COLO829 (cell line): ENCODE results near the gene RNASEH2B.

Experiments used
- DNase-seq: peaks from one replicate; pipeline ENCODE4 v3.0.0; 2012; ENCODE audit warnings: low spot score

RNASEH2B gene, protein sequence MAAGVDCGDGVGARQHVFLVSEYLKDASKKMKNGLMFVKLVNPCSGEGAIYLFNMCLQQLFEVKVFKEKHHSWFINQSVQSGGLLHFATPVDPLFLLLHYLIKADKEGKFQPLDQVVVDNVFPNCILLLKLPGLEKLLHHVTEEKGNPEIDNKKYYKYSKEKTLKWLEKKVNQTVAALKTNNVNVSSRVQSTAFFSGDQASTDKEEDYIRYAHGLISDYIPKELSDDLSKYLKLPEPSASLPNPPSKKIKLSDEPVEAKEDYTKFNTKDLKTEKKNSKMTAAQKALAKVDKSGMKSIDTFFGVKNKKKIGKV

GRCh38 chr13:50909605-50910484 is at the start of gene RNASEH2B:
RNASEH2B (plus strand) TSS chr13:50909791; CDS start chr13:50910077, 286 bp downstream.
- peak; percentile 22 for DNase-seq

DNA sequence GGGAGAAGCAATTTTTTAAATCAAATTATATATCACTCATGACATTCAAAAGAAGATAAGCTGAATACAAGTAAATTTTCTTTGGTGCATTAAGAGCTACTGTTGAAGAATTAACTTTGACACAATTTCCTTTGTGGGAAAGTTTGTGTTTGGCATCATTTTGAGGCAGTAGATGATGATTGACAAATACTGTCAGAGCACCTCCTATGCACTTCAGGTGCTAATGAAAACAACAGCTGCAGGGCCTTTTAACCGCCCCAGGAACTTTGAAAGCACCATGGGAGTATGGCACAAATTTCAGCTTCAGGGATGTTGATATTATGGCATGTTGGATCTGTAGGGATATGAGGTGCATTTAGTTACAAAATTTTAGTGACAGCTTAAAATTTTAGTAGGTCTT is 45.1 kb upstream of the RNASEH2B start:
- no peak for DNase-seq

DNA sequence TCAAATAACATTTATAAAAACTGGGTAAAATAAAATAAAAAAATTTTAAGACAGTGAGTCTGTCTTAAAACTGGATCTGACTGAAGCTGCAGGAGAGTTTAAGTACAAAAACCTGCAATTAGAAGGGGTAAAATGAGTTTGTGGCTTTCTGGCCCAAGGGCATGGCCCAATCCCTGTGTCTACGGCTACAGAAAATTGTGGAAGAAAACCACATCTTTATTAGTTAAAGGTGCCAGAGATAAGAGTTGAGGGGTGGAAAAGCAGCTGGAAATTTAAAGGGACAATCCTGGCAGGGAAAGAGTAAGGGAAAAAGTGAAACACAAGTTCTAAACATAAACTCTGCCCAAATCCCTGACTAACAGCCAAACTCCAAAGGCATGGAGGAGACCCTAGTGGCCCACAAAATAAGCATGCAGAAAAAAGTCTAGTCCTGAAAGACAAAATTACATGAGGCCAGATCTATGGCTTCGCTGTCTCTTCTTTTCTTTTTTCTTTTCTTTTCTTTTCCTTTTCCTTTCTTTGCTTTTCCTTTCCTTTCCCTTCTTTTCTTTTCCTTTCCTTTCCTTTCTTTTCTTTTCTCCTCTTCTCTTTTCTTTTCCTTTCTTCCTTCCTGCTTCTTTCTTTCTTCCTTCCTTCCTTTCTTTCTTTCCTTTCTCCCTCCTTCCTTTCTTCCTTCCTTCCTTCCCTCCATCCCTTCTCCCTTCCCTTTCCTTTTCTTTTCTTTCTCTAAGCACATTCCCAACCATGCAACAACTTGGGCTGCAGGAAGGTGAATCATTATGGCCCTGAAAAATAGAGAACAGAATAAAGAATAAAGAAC is 42.6 kb upstream of the RNASEH2B start:
- DNase-seq, result no peak

- no peak for DNase-seq
These were observed 42.0 kb upstream of the RNASEH2B start for GRCh38 chr13:50867637-50867945.

- DNase-seq, result no peak
These were observed 38.2 kb upstream of the RNASEH2B start for GRCh38 chr13:50871405-50871804.

GRCh38 chr13:50873467-50873866 is 36.1 kb upstream of the RNASEH2B start:
- DNase-seq, result no peak

GRCh38 chr13:50873991-50874390 is 35.6 kb upstream of the RNASEH2B start:
- DNase-seq, result no peak

GRCh38 chr13:50882816-50883435 is 26.7 kb upstream of the RNASEH2B start:
- DNase-seq, result no peak

GRCh38 chr13:50883728-50884127 is 25.9 kb upstream of the RNASEH2B start:
- DNase-seq, result no peak

GRCh38 chr13:50884265-50884664 is 25.3 kb upstream of the RNASEH2B start:
- no peak for DNase-seq

DNA sequence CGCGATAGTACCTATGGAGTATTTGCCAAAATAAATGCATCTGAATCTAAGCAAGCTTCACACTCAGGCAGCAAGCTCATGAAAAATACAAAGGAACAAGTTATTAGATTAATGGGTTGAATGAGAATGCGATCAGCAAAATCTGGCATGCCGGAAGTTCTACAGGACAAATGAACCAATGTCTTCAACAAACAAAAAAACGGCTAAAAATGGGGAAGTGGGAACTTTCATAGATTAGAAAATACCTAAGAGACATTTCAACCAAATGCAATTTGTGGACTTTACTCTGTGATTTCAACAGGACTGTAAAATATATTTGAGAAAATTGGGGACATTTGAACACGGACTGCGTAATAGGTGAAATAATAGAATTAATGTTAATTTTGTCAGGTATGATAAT is 22.4 kb upstream of the RNASEH2B start:
- DNase-seq, result no peak

DNA sequence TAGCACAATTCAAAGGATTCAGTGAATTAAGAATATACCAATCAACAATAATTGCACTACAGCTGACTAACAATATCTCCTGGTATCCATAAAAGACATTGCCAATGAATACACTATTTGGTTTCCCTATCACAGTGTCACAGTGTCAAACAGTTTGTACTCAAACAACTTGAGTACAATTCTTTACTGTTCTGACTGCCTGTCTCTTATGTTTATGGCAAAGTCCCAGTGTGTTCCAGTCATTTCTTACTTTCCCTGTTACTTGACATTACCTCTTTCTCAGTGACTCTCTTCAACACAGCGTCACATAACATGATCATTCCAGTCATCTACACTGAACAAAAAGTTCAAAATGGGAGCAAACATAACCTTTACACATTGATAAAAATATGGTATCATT is 21.2 kb upstream of the RNASEH2B start:
- no peak for DNase-seq

GRCh38 chr13:50889317-50889716 is 20.3 kb upstream of the RNASEH2B start:
- no peak for DNase-seq

- DNase-seq, result no peak
These were observed 18.4 kb upstream of the RNASEH2B start for GRCh38 chr13:50891206-50891605.

- no peak for DNase-seq
These were observed 17.2 kb upstream of the RNASEH2B start for GRCh38 chr13:50892210-50892944.

- no peak for DNase-seq
These were observed 16.3 kb upstream of the RNASEH2B start for GRCh38 chr13:50893211-50893852.

GRCh38 chr13:50894012-50894411 is 15.6 kb upstream of the RNASEH2B start:
- DNase-seq, result no peak

DNA sequence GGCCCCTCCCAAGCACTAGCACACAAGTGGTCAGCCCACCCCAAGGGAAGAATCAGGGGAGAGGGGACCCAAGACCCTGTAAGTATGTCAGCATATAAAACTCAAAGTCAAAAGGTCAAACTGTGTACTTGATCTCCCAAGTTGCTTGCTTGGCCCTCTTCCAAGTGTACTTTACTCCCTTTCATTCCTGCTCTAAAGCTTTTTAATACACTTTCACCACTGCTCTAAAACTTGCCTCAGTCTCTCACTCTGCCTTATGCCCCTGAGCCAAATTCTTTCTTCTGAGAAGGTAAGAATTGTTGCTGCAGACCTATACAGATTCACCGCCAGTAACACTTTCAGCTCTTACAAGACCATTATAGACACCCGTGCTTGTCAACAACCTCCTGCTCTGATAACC is 15.1 kb upstream of the RNASEH2B start:
- DNase-seq, result no peak

DNA sequence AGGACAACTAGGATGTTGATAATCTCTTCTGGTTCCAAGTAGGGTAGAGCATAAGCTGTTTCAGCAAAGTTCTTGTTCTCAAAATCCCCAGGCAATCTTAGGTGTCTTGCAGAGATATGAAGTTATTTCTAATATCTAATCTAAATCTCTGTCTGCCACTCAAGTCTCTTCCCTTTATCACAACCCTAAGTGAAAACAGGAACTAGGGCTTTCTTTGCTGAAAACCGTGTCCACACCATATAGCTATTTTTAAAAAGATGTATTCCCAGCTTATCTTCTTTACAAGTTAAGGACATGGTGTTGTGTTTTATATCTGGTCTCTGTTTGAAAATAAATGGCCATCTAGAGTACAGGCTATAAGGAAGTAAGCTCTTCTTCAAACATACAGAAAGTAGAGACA is 11.3 kb upstream of the RNASEH2B start:
- DNase-seq, result no peak

DNA sequence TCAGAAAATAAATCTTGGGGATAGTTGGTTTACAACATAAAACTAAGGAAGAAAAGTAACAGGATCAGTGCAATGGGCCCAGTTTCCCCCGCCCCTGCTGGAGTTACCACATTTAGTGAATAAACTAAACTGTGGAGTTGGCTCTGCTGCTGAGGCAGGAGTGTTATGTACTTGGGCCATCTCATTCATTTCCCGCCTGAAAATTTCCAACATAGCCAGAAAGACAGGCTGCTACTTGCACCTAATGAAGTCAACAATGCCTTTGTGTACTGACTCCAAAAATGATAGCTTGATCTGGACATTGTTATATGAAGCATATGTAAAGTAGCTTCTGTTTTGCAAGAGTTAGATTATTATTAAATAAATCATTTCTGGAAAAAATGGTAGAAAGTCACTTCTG is 7.9 kb upstream of the RNASEH2B start:
- no peak for DNase-seq

DNA sequence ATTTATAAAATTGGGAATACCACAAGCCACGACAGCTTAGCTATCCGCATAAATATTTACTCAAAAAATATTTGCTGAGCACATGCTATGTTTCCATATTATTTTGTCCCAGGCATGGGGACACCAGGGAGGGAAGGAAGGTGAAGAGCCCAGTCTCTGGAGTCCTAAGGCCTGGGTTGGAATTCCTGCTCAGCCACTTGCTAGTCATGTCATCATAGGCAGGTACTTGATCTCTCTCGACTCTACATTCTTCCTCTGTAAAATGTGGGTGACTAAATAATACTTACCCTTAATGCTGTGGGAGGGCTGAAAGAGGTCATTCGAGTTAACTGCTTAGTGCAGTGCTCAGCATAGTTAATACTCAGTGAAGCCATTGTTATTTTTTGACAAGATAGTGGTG is 4.3 kb upstream of the RNASEH2B start:
- no peak for DNase-seq
